K562 (cell line): ENCODE data around the gene ENDOD1. TPM values are rescaled to one million over a fixed set of nuclear protein-coding genes. Genes with fewer than 3 reads are reported as not detected.

Experiments
- ATAC-seq: fragments of 200-7000 bp; cut with Tn5 transposase; 3 replicates; pipeline ENCODE4 v1.9.1; 2020; ENCODE audit warnings: moderate library complexity
- BruUV-seq: library from RNA; stranded (reverse); fragments of 400-500 nt; replicated peaks from 2 replicates; lab custom pipeline; 2021; lab: Mats Ljungman, UMichigan
- CTCF ChIA-PET: fragments of 300-600 bp; formaldehyde crosslinking; extraction: SDS; loops from one replicate; lab custom pipeline; 2021; ENCODE audit warnings: low intra/inter-chr PET ratio; lab: Yijun Ruan, JAX
- POLR2A ChIA-PET: fragments of 300-600, 350-650 bp; sonication (Branson Sonifier 250); formaldehyde crosslinking; extraction: SDS; loops from one replicate; lab custom pipeline; 2021; ENCODE audit warnings: antibody characterized with exemption, inconsistent platforms; lab: Yijun Ruan, JAX
- DNase-seq, 4 experiments: peaks; one replicate each; pipeline versions ENCODE4 v3.0.0 to v3.0.0-alpha.2; 2011 to 2018; ENCODE audit warnings: low spot score in 3 of 4, mixed read lengths in 3 of 4; ENCODE audit errors: extremely low read depth in 1 of 4
- FAIRE-seq: peaks from 2 replicates; lab custom pipeline; 2011; peaks lifted over from hg19 to GRCh38; lab: Jason Lieb, UNC
- H2AFZ ChIP-seq: 2 replicates; pipeline ENCODE4 v1.6.0; 2011; ENCODE audit warnings: low read depth, low read length, control low read depth, inconsistent platforms
- H3K27ac ChIP-seq: fragments of 200-600 bp; 3 replicates; pipeline ENCODE4 v1.8.0; 2011; ENCODE audit warnings: low read depth, mild to moderate bottlenecking, control low read depth, inconsistent platforms, low read length, moderate library complexity, mixed read lengths; ENCODE audit errors: extremely low read depth
- H3K27me3 ChIP-seq, 2 experiments: fragments of 300-600 bp in 1 of 2; 2 replicates in 1 of 2; 3 replicates in 1 of 2; pipeline versions ENCODE4 v1.6.0 to v1.8.0; 2011; ENCODE audit warnings: inconsistent platforms in 2 of 2, low read length in 2 of 2, mild to moderate bottlenecking in 1 of 2, mixed read lengths in 1 of 2, moderate library complexity in 1 of 2; ENCODE audit not compliant: control insufficient read depth in 2 of 2, insufficient read depth in 2 of 2
- H3K36me3 ChIP-seq: fragments of 300-600 bp; 3 replicates; pipeline ENCODE4 v1.8.0; 2011; ENCODE audit warnings: mild to moderate bottlenecking, low read length, inconsistent platforms; ENCODE audit not compliant: control insufficient read depth, insufficient read depth
- H3K4me1 ChIP-seq, 2 experiments: fragments of 200-600 bp in 1 of 2; replicated peaks in 1 of 2; 2 replicates in 1 of 2; 3 replicates in 1 of 2; pipeline versions ENCODE4 v1.5.1 to v1.8.0; 2011; ENCODE audit warnings: inconsistent platforms in 2 of 2, low read length in 2 of 2, mild to moderate bottlenecking in 1 of 2, mixed read lengths in 1 of 2, moderate library complexity in 1 of 2; ENCODE audit not compliant: control insufficient read depth in 2 of 2, insufficient read depth in 2 of 2
- H3K4me2 ChIP-seq: 2 replicates; pipeline ENCODE4 v1.6.1; 2011; ENCODE audit warnings: low read length, control low read depth, inconsistent platforms, mixed read lengths; ENCODE audit not compliant: insufficient read depth
- H3K4me3 ChIP-seq: fragments of 200-600 bp; sonication (generic), shearing (Covaris generic); 2 replicates; pipeline ENCODE4 v1.5.1; 2016; ENCODE audit warnings: control low read depth, inconsistent platforms
- H3K79me2 ChIP-seq: fragments of 200-600 bp; 3 replicates; pipeline ENCODE4 v1.8.0; 2011; ENCODE audit warnings: low read length, inconsistent platforms; ENCODE audit not compliant: control insufficient read depth, insufficient read depth
- H3K9ac ChIP-seq, 2 experiments: 2 replicates each; pipeline versions ENCODE4 v1.6.0 to v1.6.1; 2011; ENCODE audit warnings: low read depth in 2 of 2, low read length in 2 of 2, control low read depth in 1 of 2, inconsistent platforms in 1 of 2, mild to moderate bottlenecking in 1 of 2, mixed read lengths in 1 of 2; ENCODE audit not compliant: insufficient read depth in 1 of 2
- H3K9me1 ChIP-seq: one replicate; pipeline ENCODE4 v1.6.0; 2011; ENCODE audit warnings: inconsistent platforms, mild to moderate bottlenecking, low read length, moderate library complexity; ENCODE audit not compliant: control insufficient read depth, insufficient read depth
- H3K9me3 ChIP-seq: replicated peaks from 2 replicates; pipeline ENCODE4 v1.5.1; 2011; ENCODE audit warnings: low read depth, low read length, inconsistent platforms; ENCODE audit not compliant: control insufficient read depth, insufficient read depth
- H4K20me1 ChIP-seq: replicated peaks from 2 replicates; pipeline ENCODE4 v1.6.1; 2011; ENCODE audit warnings: low read length, inconsistent platforms, mixed read lengths; ENCODE audit not compliant: control insufficient read depth, insufficient read depth
- GTF2E2 ChIP-seq: fragments of 200-800 bp; sonication (Bioruptor generic); IDR thresholded peaks from 2 replicates; pipeline ENCODE4 v1.6.1; 2016; ENCODE audit warnings: missing genetic modification characterization, missing compliant biosample characterization
- U2AF1 ChIP-seq: fragments of 200-400 bp; formaldehyde crosslinking; optimal IDR thresholded peaks from 2 replicates; pipeline ENCODE3; 2017; ENCODE audit warnings: mild to moderate bottlenecking, low read depth, low read length, moderate library complexity
- ZBTB40 ChIP-seq, 2 experiments: fragments of 450-650 bp in 1 of 2; sonication (generic) in 1 of 2; formaldehyde crosslinking in 1 of 2; IDR thresholded peaks; 2 replicates each; pipeline versions ENCODE4 v1.7.1 to v1.9.0; 2016 to 2022; ENCODE audit warnings: inconsistent platforms in 1 of 2, mild to moderate bottlenecking in 1 of 2, missing genetic modification reagents in 1 of 2
- ZBTB8A ChIP-seq: fragments of 450-650 bp; IDR thresholded peaks from 2 replicates; pipeline ENCODE4 v1.6.1; 2018; ENCODE audit warnings: mild to moderate bottlenecking, moderate library complexity; ENCODE audit not compliant: partially characterized antibody
- ZNF212 ChIP-seq: fragments of 450-650 bp; formaldehyde crosslinking; IDR thresholded peaks from 2 replicates; pipeline ENCODE4 v1.4.0; 2020; ENCODE audit warnings: mild to moderate bottlenecking
- WGBS: fragments of 100-300 bp; shearing (Covaris generic); methylation state at CpG from one replicate; pipeline ENCODE4 v1.1.6; 2016; ENCODE audit warnings: low coverage, mixed read lengths; ENCODE audit not compliant: insufficient coverage; ENCODE audit errors: missing lambda C conversion rate; 5-methylcytosine and 5-hydroxymethylcytosine counted together
- in situ Hi-C: fragments of 300-500 bp; cut with MboI; formaldehyde crosslinking; loops from 4 replicates; pipeline ENCODE4 v1.15.0; 2018; ENCODE audit warnings: inconsistent platforms, mixed read lengths
- intact Hi-C: fragments of 100-400 bp; cut with micrococcal nuclease; formaldehyde crosslinking; loops from 2 replicates; pipeline ENCODE4 v1.14.2; 2022
- polyA plus RNA-seq, 8 experiments: library from polyadenylated mRNA; depleted of rRNA in 4 of 8; stranded (reverse) in 5 of 8; unstranded in 3 of 8; fragments of >200 nt; fragmentation: Nextera tagmentation in 2 of 8; fragmentation: Illumina TruSeq in 1 of 8; extraction: Ambion mirVana in 2 of 8; extraction: Trizol in 1 of 8; gene quantifications; 2 replicates each; pipeline versions ENCODE4 v1.2.1 to v1.2.3, GENCODE V29; 2011 to 2014; ENCODE audit warnings: inconsistent platforms in 1 of 8, missing spikeins in 1 of 8
- total RNA-seq, 7 experiments: library from RNA; depleted of rRNA in 6 of 7; stranded (reverse); fragments of >200 nt in 6 of 7; fragmentation: Illumina TruSeq in 2 of 7; extraction: Trizol in 2 of 7; gene quantifications; 2 replicates each; pipeline versions ENCODE4 v1.2.1 to v1.2.3, GENCODE V29; 2011 to 2021; ENCODE audit warnings: low replicate concordance in 1 of 7

The ENDOD1 gene
- total and polyA plus RNA-seq, 9 of the 15 experiments (the other 6 are each of a cell fraction or from before 2014, with no cell fraction given), result 4.2 to 11.8 (median 9.3) TPM

- BruUV-seq, result no TSS peak
- Histone ChIP-seq H3K4me3 (peak within 1 kb of the TSS; percentile 86), H3K9ac (peak within 1 kb of the TSS; percentile 96 to 100), H3K4me2 (peak within 1 kb of the TSS; percentile 97), H4K20me1 (no peaks in the 10 kb centered on the region), H3K36me3 (peaks cover 9% of the 10 kb centered on the region; the same call in 2 of the 3 replicates), H3K27ac (peak within 1 kb of the TSS; percentile 94), H3K4me1 (peaks cover 0 to 5% of the 10 kb centered on the region in 2 experiments; a peak in 3 of 5 replicates), H3K27me3 (no peaks in the 10 kb centered on the region), H3K9me1 (no peaks in the 10 kb centered on the region), H2AFZ (peak within 1 kb of the TSS; percentile 95), H3K79me2 (peaks cover 38% of the 10 kb centered on the region), H3K9me3 (no peaks in the 10 kb centered on the region)
- 2% methylated on average over 3 of the region's 4 CpGs for whole genome bisulfite sequencing
- TF ChIP-seq ZBTB8A (no peak), U2AF1 (peak; percentile 1), ZNF212 (no peak), ZBTB40 (IDR thresholded peaks at IDR 0.05) (0 out of 2 replicates have a peak, but pooled peaks have one; percentile 24), ZBTB40 (CRISPR knock-in tag; IDR thresholded peaks at IDR 0.05) (no peak), GTF2E2 (tag) (0 out of 2 replicates have a peak, but pooled peaks have one; percentile 43)
- ChIA-PET POLR2A (interaction anchor here (0.7 to 3.7 kb wide), 13 partner anchors 9 to 157 kb away, joined by 3 to 29 read pairs (median 5); no protein-coding TSS in a partner anchor), CTCF (no interaction called here)
- ATAC-seq (peak; percentile 43), DNase-seq (no peak), FAIRE-seq (peak; percentile 23)
- intact Hi-C loops, result loop anchor here (5.0 to 10.0 kb wide), 4 partner anchors 94 to 698 kb away; partner anchors contain the start of genes CWC15, KDM4D and SESN3
- in situ Hi-C loops, result no loop called here
These were observed 23.0 kb upstream of the ENDOD1 start, which contains the start of gene SRSF8 for GRCh38 chr11:95066716-95067038. SRSF8 (plus strand) TSS chr11:95066919; CDS start chr11:95067227, 308 bp downstream.
